GM12878 (cell line): ENCODE results near the gene SIGLEC10. TPM values are rescaled to one million over a fixed set of nuclear protein-coding genes. Genes with fewer than 3 reads are reported as not detected.
A peak's percentile ranks its signal among the peaks of the same experiment; 100 is the strongest.

Experiments
- ASH2L ChIP-seq: fragments of 300-600, 200-600 bp; sonication (generic); IDR thresholded peaks from 2 replicates; pipeline ENCODE4 v1.6.1; 2017; ENCODE audit warnings: low read depth, mild to moderate bottlenecking, borderline replicate concordance
- ATF7 ChIP-seq: fragments of 450-650 bp; IDR thresholded peaks from 2 replicates; pipeline ENCODE4 v1.6.1; 2016; ENCODE audit warnings: low read depth, mild to moderate bottlenecking
- BACH1 ChIP-seq: fragments of 450-650 bp; IDR thresholded peaks from 2 replicates; pipeline ENCODE4 v1.6.1; 2017; ENCODE audit warnings: mild to moderate bottlenecking, borderline replicate concordance
- BMI1 ChIP-seq: fragments of 450-650 bp; IDR thresholded peaks from 2 replicates; pipeline ENCODE4 v1.6.1; 2016; ENCODE audit warnings: mild to moderate bottlenecking, moderate library complexity, borderline replicate concordance
- BRCA1 ChIP-seq: IDR thresholded peaks from 2 replicates; pipeline ENCODE4 v1.6.1; 2011; ENCODE audit warnings: low read depth, low read length, improper control_type of control experiment
- CHD4 ChIP-seq: fragments of 200-600 bp; sonication (generic); IDR thresholded peaks from 2 replicates; pipeline ENCODE4 v1.6.1; 2016; ENCODE audit warnings: mild to moderate bottlenecking
- EP300 ChIP-seq, 2 experiments: fragments of 150-350 bp in 1 of 2; IDR thresholded peaks; 2 replicates each; pipeline ENCODE4 v1.6.1; 2011 to 2012; ENCODE audit warnings: low read depth in 2 of 2, low read length in 2 of 2, borderline replicate concordance in 1 of 2, improper control_type of control experiment in 1 of 2, inconsistent platforms in 1 of 2; ENCODE audit not compliant: control insufficient read depth in 1 of 2
- EZH2 ChIP-seq: IDR thresholded peaks from 2 replicates; pipeline ENCODE4 v1.6.1; 2012; ENCODE audit warnings: low read depth, mild to moderate bottlenecking, control low read depth, inconsistent platforms, low read length, borderline replicate concordance; ENCODE audit not compliant: control insufficient read depth
- HDGF ChIP-seq: fragments of 450-650 bp; IDR thresholded peaks from 2 replicates; pipeline ENCODE4 v1.6.1; 2016; ENCODE audit warnings: antibody characterized with exemption
- MTA3 ChIP-seq: IDR thresholded peaks from 2 replicates; pipeline ENCODE4 v1.6.1; 2012; ENCODE audit warnings: low read length, inconsistent platforms, borderline replicate concordance
- NFYA ChIP-seq: IDR thresholded peaks from 2 replicates; pipeline ENCODE4 v1.6.1; 2011; ENCODE audit warnings: low read depth, mild to moderate bottlenecking, low read length, improper control_type of control experiment, borderline replicate concordance
- POLR2AphosphoS2 ChIP-seq: IDR thresholded peaks from 2 replicates; pipeline ENCODE4 v1.6.1; 2011; ENCODE audit warnings: low read depth, mild to moderate bottlenecking, low read length, improper control_type of control experiment, moderate library complexity
- RBBP5 ChIP-seq: fragments of 200-600 bp; sonication (generic); conservative IDR thresholded peaks from 2 replicates; pipeline ENCODE4 v1.6.1; 2016
- RFX5 ChIP-seq: IDR thresholded peaks from 2 replicates; pipeline ENCODE4 v1.6.1; 2011; ENCODE audit warnings: low read depth, low read length, improper control_type of control experiment
- SIX5 ChIP-seq: IDR thresholded peaks from 2 replicates; pipeline ENCODE4 v1.6.1; 2011; ENCODE audit warnings: mild to moderate bottlenecking, low read depth, low read length, moderate library complexity; ENCODE audit not compliant: severe bottlenecking
- SRF ChIP-seq, 2 experiments: IDR thresholded peaks; 2 replicates each; pipeline ENCODE4 v1.6.1; 2011; ENCODE audit warnings: low read depth in 2 of 2, low read length in 2 of 2, mild to moderate bottlenecking in 1 of 2, moderate library complexity in 1 of 2
- TARDBP ChIP-seq: IDR thresholded peaks from 2 replicates; pipeline ENCODE4 v1.6.1; 2016; ENCODE audit warnings: borderline replicate concordance
- YBX1 ChIP-seq: fragments of 450-650 bp; IDR thresholded peaks from 2 replicates; pipeline ENCODE4 v1.6.1; 2016; ENCODE audit warnings: antibody characterized with exemption
- ZSCAN29 ChIP-seq: fragments of 450-650 bp; IDR thresholded peaks from 2 replicates; pipeline ENCODE4 v1.6.1; 2017; ENCODE audit warnings: mild to moderate bottlenecking, moderate library complexity
- polyA plus RNA-seq, 11 experiments: library from polyadenylated mRNA; depleted of rRNA in 4 of 11; unstranded in 6 of 11; stranded (reverse) in 5 of 11; fragments of >200 nt; fragmentation: Nextera tagmentation in 4 of 11; fragmentation: Illumina TruSeq in 1 of 11; extraction: Ambion mirVana in 4 of 11; extraction: Trizol in 1 of 11; gene quantifications; 1 replicate in 1 of 11; 2 replicates in 10 of 11; pipeline versions ENCODE4 v1.2.1 to v1.2.3, GENCODE V29; 2011 to 2016; ENCODE audit warnings: inconsistent platforms in 2 of 11, missing spikeins in 2 of 11, low read depth in 1 of 11
- total RNA-seq, 4 experiments: library from RNA; depleted of rRNA in 3 of 4; stranded (reverse); fragments of >200 nt in 3 of 4; fragmentation: Illumina TruSeq in 1 of 4; extraction: Trizol in 1 of 4; gene quantifications; 2 replicates each; pipeline versions ENCODE4 v1.2.1 to v1.2.3, GENCODE V29; 2013 to 2021
- TF ChIP-seq, protein P1 (sequence below): fragments of 450-650 bp; IDR thresholded peaks from 2 replicates; pipeline ENCODE4 v1.6.1; 2014; ENCODE audit warnings: mild to moderate bottlenecking
- TF ChIP-seq, protein P2 (sequence below): IDR thresholded peaks from 2 replicates; pipeline ENCODE4 v1.6.1; 2011; ENCODE audit warnings: mild to moderate bottlenecking, low read depth, low read length, moderate library complexity; ENCODE audit not compliant: insufficient replicate concordance
- TF ChIP-seq, protein P3 (sequence below): fragments of 450-650 bp; IDR thresholded peaks from 2 replicates; pipeline ENCODE4 v1.6.1; 2017; ENCODE audit warnings: mild to moderate bottlenecking, low read depth, inconsistent platforms; ENCODE audit not compliant: poor library complexity, severe bottlenecking
- TF ChIP-seq, protein P4 (sequence below): fragments of 450-650 bp; formaldehyde crosslinking; IDR thresholded peaks from 2 replicates; pipeline ENCODE4 v1.5.0; 2022; ENCODE audit warnings: mild to moderate bottlenecking, missing genetic modification characterization

Gene SIGLEC10
- total and polyA plus RNA-seq, 10 of the 15 experiments (the other 5 are each of a cell fraction or from before 2014, with no cell fraction given) = 2.3 to 16.8 (median 7.8) TPM

DNA sequence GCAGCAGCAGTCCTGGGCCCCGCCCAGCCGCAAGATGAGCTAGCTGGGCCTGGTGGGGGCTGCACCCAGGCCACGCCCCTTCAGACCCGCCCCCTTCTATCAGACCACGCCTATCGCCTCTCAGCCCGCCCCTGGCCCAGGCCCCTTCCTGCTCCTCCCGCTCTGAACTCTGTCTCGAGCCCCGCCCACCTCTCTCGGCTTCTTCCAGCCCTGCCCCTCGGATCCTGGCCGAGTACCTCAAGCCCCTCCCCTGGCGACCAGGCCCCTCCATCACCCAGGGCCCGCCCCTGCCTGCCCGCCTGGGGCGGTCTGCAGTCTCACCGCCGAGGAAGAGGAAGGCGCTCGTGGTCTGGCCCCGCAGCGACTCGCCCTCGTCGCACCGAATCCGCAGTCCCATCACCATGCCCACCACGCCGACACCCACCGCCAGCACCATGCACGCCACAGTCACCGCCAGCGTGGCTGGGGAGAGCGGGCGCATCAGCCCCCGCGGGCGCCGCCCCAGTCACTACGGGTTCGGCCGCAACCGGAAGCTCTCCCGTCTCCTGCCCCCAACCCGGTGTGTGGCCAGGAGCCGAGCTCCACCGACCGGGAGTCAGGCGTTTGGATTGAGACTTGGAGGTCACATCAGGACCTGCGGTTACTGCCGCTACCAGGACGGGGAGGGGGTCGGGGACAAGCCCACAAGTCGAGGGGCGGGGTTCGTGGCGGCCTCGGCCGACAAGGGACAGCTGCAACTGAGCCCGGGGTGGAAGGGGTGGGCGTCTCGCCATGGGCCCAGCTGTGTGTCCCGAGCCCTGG, 49.7 kb downstream of the SIGLEC10 start (continued):
- TF ChIP-seq, protein P1, sequence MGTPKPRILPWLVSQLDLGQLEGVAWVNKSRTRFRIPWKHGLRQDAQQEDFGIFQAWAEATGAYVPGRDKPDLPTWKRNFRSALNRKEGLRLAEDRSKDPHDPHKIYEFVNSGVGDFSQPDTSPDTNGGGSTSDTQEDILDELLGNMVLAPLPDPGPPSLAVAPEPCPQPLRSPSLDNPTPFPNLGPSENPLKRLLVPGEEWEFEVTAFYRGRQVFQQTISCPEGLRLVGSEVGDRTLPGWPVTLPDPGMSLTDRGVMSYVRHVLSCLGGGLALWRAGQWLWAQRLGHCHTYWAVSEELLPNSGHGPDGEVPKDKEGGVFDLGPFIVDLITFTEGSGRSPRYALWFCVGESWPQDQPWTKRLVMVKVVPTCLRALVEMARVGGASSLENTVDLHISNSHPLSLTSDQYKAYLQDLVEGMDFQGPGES = no peak
- TF ChIP-seq, protein P2, sequence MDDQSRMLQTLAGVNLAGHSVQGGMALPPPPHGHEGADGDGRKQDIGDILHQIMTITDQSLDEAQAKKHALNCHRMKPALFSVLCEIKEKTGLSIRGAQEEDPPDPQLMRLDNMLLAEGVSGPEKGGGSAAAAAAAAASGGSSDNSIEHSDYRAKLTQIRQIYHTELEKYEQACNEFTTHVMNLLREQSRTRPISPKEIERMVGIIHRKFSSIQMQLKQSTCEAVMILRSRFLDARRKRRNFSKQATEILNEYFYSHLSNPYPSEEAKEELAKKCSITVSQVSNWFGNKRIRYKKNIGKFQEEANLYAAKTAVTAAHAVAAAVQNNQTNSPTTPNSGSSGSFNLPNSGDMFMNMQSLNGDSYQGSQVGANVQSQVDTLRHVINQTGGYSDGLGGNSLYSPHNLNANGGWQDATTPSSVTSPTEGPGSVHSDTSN = no peak
- no peak for TF ChIP-seq YBX1
- TF ChIP-seq RFX5 = no peak
- TF ChIP-seq TARDBP = no peak
- no peak for TF ChIP-seq SIX5
- no peak for TF ChIP-seq POLR2AphosphoS2
- TF ChIP-seq ASH2L = no peak
- TF ChIP-seq ATF7 = 0 out of 2 replicates have a peak, but pooled peaks have one; percentile 16
- TF ChIP-seq BACH1 = peak; percentile 80
- no peak for TF ChIP-seq ZSCAN29
- no peak for TF ChIP-seq NFYA
- no peak for TF ChIP-seq RBBP5
- TF ChIP-seq, protein P3, sequence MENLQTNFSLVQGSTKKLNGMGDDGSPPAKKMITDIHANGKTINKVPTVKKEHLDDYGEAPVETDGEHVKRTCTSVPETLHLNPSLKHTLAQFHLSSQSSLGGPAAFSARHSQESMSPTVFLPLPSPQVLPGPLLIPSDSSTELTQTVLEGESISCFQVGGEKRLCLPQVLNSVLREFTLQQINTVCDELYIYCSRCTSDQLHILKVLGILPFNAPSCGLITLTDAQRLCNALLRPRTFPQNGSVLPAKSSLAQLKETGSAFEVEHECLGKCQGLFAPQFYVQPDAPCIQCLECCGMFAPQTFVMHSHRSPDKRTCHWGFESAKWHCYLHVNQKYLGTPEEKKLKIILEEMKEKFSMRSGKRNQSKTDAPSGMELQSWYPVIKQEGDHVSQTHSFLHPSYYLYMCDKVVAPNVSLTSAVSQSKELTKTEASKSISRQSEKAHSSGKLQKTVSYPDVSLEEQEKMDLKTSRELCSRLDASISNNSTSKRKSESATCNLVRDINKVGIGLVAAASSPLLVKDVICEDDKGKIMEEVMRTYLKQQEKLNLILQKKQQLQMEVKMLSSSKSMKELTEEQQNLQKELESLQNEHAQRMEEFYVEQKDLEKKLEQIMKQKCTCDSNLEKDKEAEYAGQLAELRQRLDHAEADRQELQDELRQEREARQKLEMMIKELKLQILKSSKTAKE = no peak
- no peak for TF ChIP-seq CHD4
- TF ChIP-seq BMI1 = no peak
- TF ChIP-seq MTA3 = no peak
- TF ChIP-seq EP300 (IDR thresholded peaks at IDR 0.05; ENCODE audit: borderline replicate concordance in 1 of 2, control insufficient read depth in 1 of 2, low read depth in 2 of 2, low read length in 2 of 2) = no peak
- peak; percentile 100 for TF ChIP-seq HDGF
- TF ChIP-seq, protein P4, sequence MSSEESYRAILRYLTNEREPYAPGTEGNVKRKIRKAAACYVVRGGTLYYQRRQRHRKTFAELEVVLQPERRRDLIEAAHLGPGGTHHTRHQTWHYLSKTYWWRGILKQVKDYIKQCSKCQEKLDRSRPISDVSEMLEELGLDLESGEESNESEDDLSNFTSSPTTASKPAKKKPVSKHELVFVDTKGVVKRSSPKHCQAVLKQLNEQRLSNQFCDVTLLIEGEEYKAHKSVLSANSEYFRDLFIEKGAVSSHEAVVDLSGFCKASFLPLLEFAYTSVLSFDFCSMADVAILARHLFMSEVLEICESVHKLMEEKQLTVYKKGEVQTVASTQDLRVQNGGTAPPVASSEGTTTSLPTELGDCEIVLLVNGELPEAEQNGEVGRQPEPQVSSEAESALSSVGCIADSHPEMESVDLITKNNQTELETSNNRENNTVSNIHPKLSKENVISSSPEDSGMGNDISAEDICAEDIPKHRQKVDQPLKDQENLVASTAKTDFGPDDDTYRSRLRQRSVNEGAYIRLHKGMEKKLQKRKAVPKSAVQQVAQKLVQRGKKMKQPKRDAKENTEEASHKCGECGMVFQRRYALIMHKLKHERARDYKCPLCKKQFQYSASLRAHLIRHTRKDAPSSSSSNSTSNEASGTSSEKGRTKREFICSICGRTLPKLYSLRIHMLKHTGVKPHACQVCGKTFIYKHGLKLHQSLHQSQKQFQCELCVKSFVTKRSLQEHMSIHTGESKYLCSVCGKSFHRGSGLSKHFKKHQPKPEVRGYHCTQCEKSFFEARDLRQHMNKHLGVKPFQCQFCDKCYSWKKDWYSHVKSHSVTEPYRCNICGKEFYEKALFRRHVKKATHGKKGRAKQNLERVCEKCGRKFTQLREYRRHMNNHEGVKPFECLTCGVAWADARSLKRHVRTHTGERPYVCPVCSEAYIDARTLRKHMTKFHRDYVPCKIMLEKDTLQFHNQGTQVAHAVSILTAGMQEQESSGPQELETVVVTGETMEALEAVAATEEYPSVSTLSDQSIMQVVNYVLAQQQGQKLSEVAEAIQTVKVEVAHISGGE (CRISPR knock-in tag) = no peak
- no peak for TF ChIP-seq EZH2
- no peak for TF ChIP-seq BRCA1
- TF ChIP-seq SRF (IDR thresholded peaks at IDR 0.05; ENCODE audit: low read depth in 2 of 2, low read length in 2 of 2) = no peak
